IMR-90 (cell line): ENCODE data around the gene MIEN1. TPM values are rescaled to one million over a fixed set of nuclear protein-coding genes. Genes with fewer than 3 reads are reported as not detected.

ENCODE experiments used
- ATAC-seq: fragments of 200-7000 bp; cut with Tn5 transposase; 2 replicates; pipeline ENCODE4 v1.9.1; 2020; ENCODE audit warnings: low read depth, mild to moderate bottlenecking, moderate library complexity
- BruUV-seq: library from RNA; stranded (reverse); fragments of 400-500 nt; replicated peaks from 2 replicates; lab custom pipeline; 2021; lab: Mats Ljungman, UMichigan
- CTCF ChIA-PET: fragments of 300-600 bp; formaldehyde crosslinking; extraction: SDS; loops from one replicate; lab custom pipeline; 2021; ENCODE audit warnings: antibody characterized with exemption; lab: Yijun Ruan, JAX
- POLR2A ChIA-PET: fragments of 300-600 bp; sonication (Branson Sonifier 250); formaldehyde crosslinking; loops from one replicate; lab custom pipeline; 2022; ENCODE audit warnings: antibody characterized with exemption; ENCODE audit not compliant: unreplicated experiment; lab: Charles Lee
- DNase-seq: peaks from one replicate; pipeline ENCODE4 v3.0.0; 2013
- H2AFZ ChIP-seq: replicated peaks from 2 replicates; pipeline ENCODE3; 2013; ENCODE audit warnings: low read length, mild to moderate bottlenecking; ENCODE audit not compliant: poor library complexity
- H2AK5ac ChIP-seq: 2 replicates; pipeline ENCODE4 v1.6.1; 2013; ENCODE audit warnings: low read depth, low read length, inconsistent platforms
- H2AK9ac ChIP-seq: replicated peaks from 2 replicates; pipeline ENCODE3; 2013; ENCODE audit warnings: mild to moderate bottlenecking, low read depth, low read length, moderate library complexity; ENCODE audit not compliant: poor library complexity
- H2BK120ac ChIP-seq: 2 replicates; pipeline ENCODE4 v1.6.1; 2013; ENCODE audit warnings: low read depth, low read length, inconsistent platforms
- H2BK15ac ChIP-seq: 3 replicates; pipeline ENCODE4 v1.6.1; 2013; ENCODE audit warnings: low read depth, low read length, inconsistent platforms
- H2BK20ac ChIP-seq: 2 replicates; pipeline ENCODE4 v1.6.1; 2013; ENCODE audit warnings: low read depth, mild to moderate bottlenecking, inconsistent platforms, low read length, moderate library complexity
- H2BK5ac ChIP-seq: 2 replicates; pipeline ENCODE4 v1.6.1; 2013; ENCODE audit warnings: mild to moderate bottlenecking, low read depth, low read length, inconsistent platforms; ENCODE audit not compliant: poor library complexity, severe bottlenecking
- H3K14ac ChIP-seq: replicated peaks from 2 replicates; pipeline ENCODE4 v1.6.1; 2013; ENCODE audit warnings: low read depth, low read length, inconsistent platforms
- H3K18ac ChIP-seq: 2 replicates; pipeline ENCODE4 v1.6.1; 2013; ENCODE audit warnings: low read depth, low read length, control low read depth
- H3K23ac ChIP-seq: 2 replicates; pipeline ENCODE4 v1.6.1; 2013; ENCODE audit warnings: low read depth, low read length, inconsistent platforms
- H3K27ac ChIP-seq: 2 replicates; pipeline ENCODE4 v1.5.1; 2013; ENCODE audit warnings: mild to moderate bottlenecking, control low read depth, low read length; ENCODE audit not compliant: insufficient read depth
- H3K27me3 ChIP-seq: 2 replicates; pipeline ENCODE4 v1.6.1; 2013; ENCODE audit warnings: low read length; ENCODE audit not compliant: control insufficient read depth, insufficient read depth
- H3K36me3 ChIP-seq: 2 replicates; pipeline ENCODE4 v1.6.1; 2013; ENCODE audit warnings: low read length, mixed read lengths; ENCODE audit not compliant: control insufficient read depth, insufficient read depth
- H3K4ac ChIP-seq: 2 replicates; pipeline ENCODE4 v1.6.1; 2013; ENCODE audit warnings: low read depth, low read length, inconsistent platforms
- H3K4me1 ChIP-seq: 2 replicates; pipeline ENCODE4 v1.6.1; 2013; ENCODE audit warnings: low read length, mixed read lengths; ENCODE audit not compliant: control insufficient read depth, insufficient read depth
- H3K4me2 ChIP-seq: 2 replicates; pipeline ENCODE4 v1.6.1; 2013; ENCODE audit warnings: low read depth, mild to moderate bottlenecking, control low read depth, low read length, moderate library complexity
- H3K4me3 ChIP-seq: 2 replicates; pipeline ENCODE4 v1.5.1; 2013; ENCODE audit warnings: low read depth, mild to moderate bottlenecking, control low read depth, low read length, moderate library complexity; ENCODE audit not compliant: insufficient read depth
- H3K56ac ChIP-seq: 2 replicates; pipeline ENCODE4 v1.6.1; 2013; ENCODE audit warnings: low read length, inconsistent platforms; ENCODE audit not compliant: insufficient read depth; ENCODE audit errors: extremely low read depth
- H3K79me1 ChIP-seq, 2 experiments: 2 replicates each; pipeline ENCODE4 v1.6.1; 2013; ENCODE audit warnings: low read length in 2 of 2, inconsistent platforms in 1 of 2, low read depth in 1 of 2
- H3K9ac ChIP-seq: 2 replicates; pipeline ENCODE4 v1.6.1; 2013; ENCODE audit warnings: low read depth, low read length, control low read depth
- H3K9me1 ChIP-seq: 2 replicates; pipeline ENCODE4 v1.6.1; 2013; ENCODE audit warnings: low read length, inconsistent platforms; ENCODE audit not compliant: insufficient read depth
- H3K9me3 ChIP-seq: 2 replicates; pipeline ENCODE4 v1.6.1; 2013; ENCODE audit warnings: low read length; ENCODE audit not compliant: control insufficient read depth, insufficient read depth
- H4K20me1 ChIP-seq: 2 replicates; pipeline ENCODE4 v1.6.1; 2013; ENCODE audit warnings: low read length, inconsistent platforms; ENCODE audit not compliant: insufficient read depth
- H4K5ac ChIP-seq: 2 replicates; pipeline ENCODE4 v1.6.1; 2013; ENCODE audit warnings: mild to moderate bottlenecking, low read depth, low read length, control low read depth
- H4K8ac ChIP-seq, 2 experiments: 2 replicates each; pipeline ENCODE4 v1.6.1; 2013; ENCODE audit warnings: low read depth in 2 of 2, low read length in 2 of 2, control low read depth in 1 of 2, inconsistent platforms in 1 of 2
- H4K91ac ChIP-seq: 2 replicates; pipeline ENCODE4 v1.6.1; 2013; ENCODE audit warnings: low read depth, low read length, inconsistent platforms; ENCODE audit not compliant: insufficient read depth
- BHLHE40 ChIP-seq: fragments of 150-350 bp; IDR thresholded peaks from 2 replicates; pipeline ENCODE4 v1.6.1; 2016; ENCODE audit warnings: mild to moderate bottlenecking, low read depth, low read length
- CEBPB ChIP-seq: IDR thresholded peaks from 2 replicates; pipeline ENCODE4 v1.6.1; 2012; ENCODE audit warnings: low read depth, low read length, improper control_type of control experiment
- CHD1 ChIP-seq: IDR thresholded peaks from 2 replicates; pipeline ENCODE4 v1.6.1; 2012; ENCODE audit warnings: low read depth, low read length, improper control_type of control experiment
- CTCF ChIP-seq: conservative IDR thresholded peaks from 2 replicates; pipeline ENCODE4 v1.5.1; 2012; ENCODE audit warnings: mild to moderate bottlenecking, low read depth, low read length, improper control_type of control experiment
- ELK1 ChIP-seq: fragments of 150-350 bp; IDR thresholded peaks from 2 replicates; pipeline ENCODE4 v1.6.1; 2016; ENCODE audit warnings: low read depth, mild to moderate bottlenecking, low read length, moderate library complexity, borderline replicate concordance
- FOS ChIP-seq: fragments of 150-350 bp; IDR thresholded peaks from 2 replicates; pipeline ENCODE4 v1.6.1; 2016; ENCODE audit warnings: low read depth, low read length
- MAFK ChIP-seq: IDR thresholded peaks from 2 replicates; pipeline ENCODE4 v1.6.1; 2012; ENCODE audit warnings: low read depth, low read length, improper control_type of control experiment
- MAZ ChIP-seq: IDR thresholded peaks from 2 replicates; pipeline ENCODE4 v1.6.1; 2012; ENCODE audit warnings: low read depth, mild to moderate bottlenecking, low read length, improper control_type of control experiment, moderate library complexity, borderline replicate concordance
- MXI1 ChIP-seq: IDR thresholded peaks from 2 replicates; pipeline ENCODE4 v1.6.1; 2012; ENCODE audit warnings: low read depth, mild to moderate bottlenecking, low read length, moderate library complexity, borderline replicate concordance
- NFE2L2 ChIP-seq: fragments of 150-350 bp; IDR thresholded peaks from 2 replicates; pipeline ENCODE4 v1.6.1; 2016; ENCODE audit warnings: low read depth, mild to moderate bottlenecking, low read length
- POLR2A ChIP-seq: IDR thresholded peaks from 2 replicates; pipeline ENCODE4 v1.6.1; 2012; ENCODE audit warnings: mild to moderate bottlenecking, low read depth, low read length
- RAD21 ChIP-seq: IDR thresholded peaks from 2 replicates; pipeline ENCODE4 v1.6.1; 2012; ENCODE audit warnings: low read length, improper control_type of control experiment
- RCOR1 ChIP-seq: IDR thresholded peaks from 2 replicates; pipeline ENCODE4 v1.6.1; 2012; ENCODE audit warnings: mild to moderate bottlenecking, low read length, improper control_type of control experiment; ENCODE audit not compliant: insufficient replicate concordance
- RFX5 ChIP-seq: IDR thresholded peaks from 2 replicates; pipeline ENCODE4 v1.8.0; 2012; ENCODE audit warnings: low read depth, mild to moderate bottlenecking, low read length, moderate library complexity
- SMC3 ChIP-seq: fragments of 150-350 bp; IDR thresholded peaks from 2 replicates; pipeline ENCODE4 v1.6.1; 2016; ENCODE audit warnings: low read depth, mild to moderate bottlenecking, antibody characterized with exemption, low read length, moderate library complexity
- USF2 ChIP-seq: fragments of 150-350 bp; IDR thresholded peaks from 2 replicates; pipeline ENCODE4 v1.6.1; 2017; ENCODE audit warnings: mild to moderate bottlenecking, antibody characterized with exemption, low read length, low read depth
- WGBS, 2 experiments: methylation state at CpG; one replicate each; pipeline versions ENCODE4 v1.1.5 to v1.1.7; 2013; ENCODE audit warnings: missing lambda C conversion rate in 2 of 2; ENCODE audit not compliant: insufficient read length in 1 of 2; ENCODE audit errors: extremely low coverage in 2 of 2; 5-methylcytosine and 5-hydroxymethylcytosine counted together
- dilution Hi-C: fragments of 300-500 bp; cut with HindIII; formaldehyde crosslinking; loops from one replicate; pipeline ENCODE4 v1.14.3; 2018; ENCODE audit warnings: low sequenced_read_pairs; ENCODE audit not compliant: unreplicated experiment
- in situ Hi-C: fragments of 300-500 bp; cut with MboI; formaldehyde crosslinking; loops from 3 replicates; pipeline ENCODE4 v1.14.3; 2019; ENCODE audit warnings: low sequenced_read_pairs, inconsistent platforms, mixed read lengths
- intact Hi-C: fragments of 100-400 bp; cut with micrococcal nuclease; formaldehyde crosslinking; loops from 2 replicates; pipeline ENCODE4 v1.10.0; 2022
- polyA plus RNA-seq, 3 experiments: library from polyadenylated mRNA; depleted of rRNA; stranded (reverse); fragments of >200 nt; gene quantifications; 2 replicates each; pipeline ENCODE4 v1.2.3, GENCODE V29; 2012; ENCODE audit warnings: low replicate concordance in 1 of 3
- total RNA-seq: library from RNA; depleted of rRNA; stranded (reverse); fragments of >200 nt; gene quantifications from 2 replicates; pipeline ENCODE4 v1.2.3, GENCODE V29; 2012

The MIEN1 gene
- total and polyA plus RNA-seq, 2 of the 4 experiments (the other 2 are of a cell fraction), result 20.3 to 75.6 TPM

- no peak overlapping the region for H4K91ac ChIP-seq
- H2AK5ac ChIP-seq, result no peak overlapping the region
- CTCF ChIA-PET, result no interaction called here
- in situ Hi-C loops (no loop called here), dilution Hi-C loops (no loop called here), intact Hi-C loops (no loop called here)
- no peak overlapping the region for H3K18ac ChIP-seq
- H3K79me1 ChIP-seq, result peaks cover 0 to under 1% of the 10 kb centered on the region in 2 experiments; a peak in 1 of 4 replicates
- no peaks in the 10 kb centered on the region for H4K20me1 ChIP-seq
- POLR2A ChIA-PET, result no interaction called here
- no peak overlapping the region for H4K5ac ChIP-seq
- no peak overlapping the region for H2BK20ac ChIP-seq
- H3K27ac ChIP-seq, result no peak overlapping the region
- H3K4ac ChIP-seq, result no peak overlapping the region
- H3K27me3 ChIP-seq, result no peaks in the 10 kb centered on the region
- ATAC-seq, result no peak
- H3K56ac ChIP-seq, result no peak overlapping the region
- TF ChIP-seq CEBPB (no peak), MAFK (no peak), FOS (no peak), ELK1 (no peak), POLR2A (no peak), NFE2L2 (no peak), MXI1 (no peak), USF2 (no peak), RFX5 (no peak), RCOR1 (no peak), BHLHE40 (no peak), CHD1 (no peak), CTCF (no peak), SMC3 (no peak), RAD21 (no peak), MAZ (no peak)
- H3K23ac ChIP-seq, result no peak overlapping the region
- no peaks in the 10 kb centered on the region for H3K9me3 ChIP-seq
- no peak for DNase-seq
- H3K14ac ChIP-seq, result no peak overlapping the region
- H3K4me1 ChIP-seq, result no peaks in the 10 kb centered on the region
- no peak overlapping the region for H2AK9ac ChIP-seq
- no peak overlapping the region for H4K8ac ChIP-seq
- peaks cover 56% of the 10 kb centered on the region for H3K36me3 ChIP-seq
- no peak overlapping the region for H2BK5ac ChIP-seq
- H2BK120ac ChIP-seq, result no peak overlapping the region
- H2BK15ac ChIP-seq, result no peak overlapping the region
- no peaks in the 10 kb centered on the region for H3K9me1 ChIP-seq
- no peak overlapping the region for H3K4me2 ChIP-seq
- no peak overlapping the region for H3K9ac ChIP-seq
- no TSS peak for BruUV-seq
- 96% methylated on average over 11 of the region's 18 CpGs; no CpG with 5 or more reads in 1 of the 2 experiments for WGBS, 2 experiments
- no peak overlapping the region for H3K4me3 ChIP-seq
- no peak overlapping the region for H2AFZ ChIP-seq
Observed at GRCh38 chr17:39715375-39716072, 14.8 kb downstream of the MIEN1 start.
